ENCODE measurements around the gene NDUFAF8. TPM values are rescaled to one million over a fixed set of nuclear protein-coding genes. Genes with fewer than 3 reads are reported as not detected.
"Not testable (repeated sequence)": the region's sequence is repeated elsewhere in the genome, so short reads cannot be mapped to it uniquely, and the experiment has no call there.

The NDUFAF8 gene
- total RNA-seq, 1 donor from 2014 or later, result 71.9 TPM

DNA sequence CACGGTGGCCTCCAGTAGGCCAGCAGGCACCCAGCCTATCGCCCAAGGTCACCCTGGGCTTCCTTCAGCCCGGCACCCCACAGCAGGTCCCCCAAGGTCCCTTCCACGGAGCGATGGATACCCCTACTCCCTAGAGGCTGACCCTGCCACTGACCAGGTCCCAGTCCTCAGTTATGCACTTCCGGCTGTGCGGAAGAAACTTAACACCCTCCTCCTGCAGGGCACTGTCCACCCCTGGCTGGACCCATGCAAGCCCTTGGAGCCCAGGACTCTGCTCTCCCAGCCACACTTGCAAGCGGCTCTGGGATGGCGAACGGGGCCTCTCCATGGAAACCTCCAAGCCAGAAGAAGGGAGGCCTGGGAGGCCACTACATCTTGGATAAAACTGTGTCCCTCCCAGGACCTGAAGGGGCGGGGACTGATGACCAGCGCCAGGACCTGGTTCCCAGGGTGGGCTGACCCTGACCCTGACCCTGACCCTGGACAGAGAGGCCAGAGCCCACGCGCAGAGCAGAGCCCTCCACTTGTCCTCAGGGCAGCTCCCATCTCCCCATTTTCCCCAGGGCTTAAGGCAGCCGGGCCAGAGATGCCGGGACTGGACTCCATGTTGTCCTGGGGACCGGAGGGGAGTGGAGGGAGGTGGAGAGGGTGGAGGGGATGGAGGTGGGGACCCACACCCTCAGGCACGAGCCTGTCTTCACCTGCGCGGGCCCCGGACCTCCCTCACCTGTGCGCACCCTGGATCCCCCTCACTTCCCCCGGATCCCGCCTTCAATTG lies 17.1 kb upstream of the NDUFAF8 start:
- no peaks in the 10 kb centered on the region for H3K36me3 Mint-ChIP-seq (ENCODE audit: low read depth)
- H3K9me3 Mint-ChIP-seq, result no peaks in the 10 kb centered on the region

DNA sequence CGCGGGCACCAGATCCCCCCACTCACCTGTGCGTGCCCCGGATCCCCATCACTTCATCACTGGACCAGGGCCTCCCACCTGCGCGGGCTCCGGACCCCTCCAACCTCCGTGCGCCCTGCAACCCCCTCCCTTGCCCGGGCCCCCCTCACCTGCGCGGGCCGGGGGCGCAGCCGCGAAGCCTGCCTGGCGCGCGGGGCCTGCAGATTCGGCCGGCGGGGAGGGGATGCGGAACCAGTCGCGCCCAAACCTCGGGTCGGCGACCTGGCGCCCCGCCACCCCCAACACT lies 16.6 kb upstream of the NDUFAF8 start:
- H3K27ac Mint-ChIP-seq, result no peak overlapping the region
- no peaks in the 10 kb centered on the region for H3K9me3 Mint-ChIP-seq
- intact Hi-C loops (cut with micrococcal nuclease), result loop anchor here (10.0 kb wide), 1 partner anchor 188 kb away; the partner anchor contains the start of gene BAIAP2
- H3K4me1 Mint-ChIP-seq (ENCODE audit: low read depth), result peaks cover 15% of the 10 kb centered on the region
- DNase-seq (ENCODE audit: low spot score), result no peak
- no peaks in the 10 kb centered on the region for H3K27me3 Mint-ChIP-seq (ENCODE audit: insufficient read depth)
- H3K36me3 Mint-ChIP-seq (ENCODE audit: low read depth), result peaks cover 1% of the 10 kb centered on the region
- peak overlapping the region; percentile 79 for H3K4me3 Mint-ChIP-seq

More for the DNA sequence above, 17.1 kb upstream of the NDUFAF8 start:
- Mint-ChIP-seq H3K27me3 (ENCODE audit: insufficient read depth) (no peaks in the 10 kb centered on the region), H3K4me1 (ENCODE audit: low read depth) (peaks cover 13% of the 10 kb centered on the region), H3K27ac (no peak overlapping the region), H3K4me3 (peak overlapping the region; percentile 68)
- no peak for DNase-seq (ENCODE audit: low spot score)
- intact Hi-C loops (cut with micrococcal nuclease), result loop anchor here (10.0 kb wide), 1 partner anchor 187 kb away; the partner anchor contains the start of gene BAIAP2

DNA sequence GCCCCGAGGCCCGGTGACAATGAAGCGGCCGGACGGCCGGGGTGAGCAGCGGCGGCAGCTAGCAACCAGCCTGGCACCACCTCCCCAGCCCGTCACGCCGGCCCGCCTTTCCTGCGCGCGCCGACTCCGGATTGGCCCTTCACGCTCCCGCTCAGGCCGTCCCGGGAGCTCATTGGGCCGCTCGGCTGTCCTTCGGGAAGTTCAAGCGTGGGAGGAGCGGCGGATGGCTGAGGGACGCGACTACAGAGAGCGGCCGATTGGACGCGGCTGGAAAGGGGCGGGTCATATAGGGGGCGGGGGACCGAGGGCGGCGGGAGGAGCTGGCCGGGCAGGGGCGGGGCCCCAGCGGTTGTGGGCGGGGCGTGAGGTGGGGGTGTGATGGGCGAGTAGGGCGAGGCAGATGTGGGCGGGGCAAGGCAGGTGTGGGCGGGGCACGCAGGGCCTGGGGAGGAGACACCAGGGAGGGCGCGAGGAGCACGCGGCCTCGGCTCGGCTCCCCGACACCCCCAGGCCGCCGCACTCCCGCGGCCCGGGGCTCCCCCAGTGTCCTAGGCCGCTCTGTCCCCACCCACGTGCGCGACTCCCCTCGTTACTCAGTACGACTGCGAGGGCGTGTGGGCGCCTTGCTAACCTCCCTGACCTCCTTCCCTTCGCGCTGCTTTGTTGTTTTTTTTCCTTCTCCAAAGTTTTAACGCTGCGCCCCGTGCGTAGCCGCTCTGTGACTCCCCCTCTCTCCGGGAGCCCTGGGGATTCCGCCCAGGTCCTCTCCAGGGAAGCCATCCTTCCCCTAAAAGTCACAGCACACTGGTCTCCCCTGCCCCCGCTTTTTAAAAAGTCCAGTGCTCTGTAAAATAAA lies 16.0 kb upstream of the NDUFAF8 start, which contains the start of gene CEP131:
TSS of gene CEP131 (minus strand) at position 60 of the 856 bp plus-strand sequence. CDS start 2,909 bp downstream, outside the sequence.
- Mint-ChIP-seq H3K9me3 (no peaks in the 10 kb centered on the region), H3K27ac (peak within 1 kb of the TSS; percentile 80), H3K36me3 (ENCODE audit: low read depth) (peaks cover 5% of the 10 kb centered on the region), H3K27me3 (ENCODE audit: insufficient read depth) (no peaks in the 10 kb centered on the region), H3K4me1 (ENCODE audit: low read depth) (peaks cover 20% of the 10 kb centered on the region), H3K4me3 (peak within 1 kb of the TSS; percentile 79)
- intact Hi-C loops (cut with micrococcal nuclease), result loop anchor here (1.0 to 10.0 kb wide), 6 partner anchors 16 to 808 kb away; partner anchors contain the start of genes BAIAP2, ENDOV, NDUFAF8 and SLC38A10
- peak; percentile 98 for DNase-seq (ENCODE audit: low spot score)

DNA sequence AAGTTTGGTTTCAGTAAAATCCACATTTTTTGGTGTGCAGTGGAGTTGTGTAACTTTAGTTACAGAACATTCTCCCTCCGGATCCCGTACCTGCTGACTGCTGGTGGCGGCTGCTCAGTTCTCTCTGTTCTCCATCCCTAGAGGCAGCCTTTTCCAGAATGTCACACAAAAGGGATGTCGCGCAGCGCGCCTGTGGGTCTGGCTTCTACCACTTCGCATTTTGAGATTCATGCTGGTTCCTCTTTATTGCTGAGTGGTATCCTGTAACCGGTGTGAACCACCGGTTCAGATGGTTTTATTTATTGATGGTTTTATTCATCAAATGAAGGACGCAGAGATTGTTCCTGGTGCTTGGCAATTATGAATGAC lies 15.4 kb upstream of the NDUFAF8 start:
- intact Hi-C loops (cut with micrococcal nuclease), result loop anchor here (1.0 to 10.0 kb wide), 6 partner anchors 16 to 808 kb away; partner anchors contain the start of genes BAIAP2, ENDOV, NDUFAF8 and SLC38A10
- DNase-seq (ENCODE audit: low spot score), result no peak
- peaks cover 9% of the 10 kb centered on the region for H3K36me3 Mint-ChIP-seq (ENCODE audit: low read depth)
- H3K27me3 Mint-ChIP-seq (ENCODE audit: insufficient read depth), result no peaks in the 10 kb centered on the region
- no peaks in the 10 kb centered on the region for H3K9me3 Mint-ChIP-seq
- H3K27ac Mint-ChIP-seq, result peak overlapping the region; percentile 80
- peak overlapping the region; percentile 73 for H3K4me3 Mint-ChIP-seq
- H3K4me1 Mint-ChIP-seq (ENCODE audit: low read depth), result peaks cover 21% of the 10 kb centered on the region

DNA sequence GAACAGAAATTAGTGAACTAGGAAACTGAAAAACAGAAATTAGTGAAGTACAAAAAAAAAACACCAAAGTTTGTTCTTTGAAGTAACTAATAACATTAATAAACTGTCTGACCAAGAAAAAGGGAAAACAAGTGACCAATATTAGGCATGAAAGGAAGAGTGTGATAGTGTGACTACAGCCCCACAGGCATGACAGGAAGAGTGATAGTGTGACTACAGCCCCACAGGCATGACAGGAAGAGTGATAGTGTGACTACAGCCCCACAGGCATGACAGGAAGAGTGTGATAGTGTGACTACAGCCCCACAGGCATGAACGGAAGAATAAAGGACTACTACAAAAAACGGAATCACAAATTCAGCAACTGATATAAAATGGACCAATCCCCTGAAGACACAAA lies 11.5 kb upstream of the NDUFAF8 start:
- Mint-ChIP-seq H3K36me3 (ENCODE audit: low read depth) (peaks cover 19% of the 10 kb centered on the region), H3K4me1 (ENCODE audit: low read depth) (peaks cover 15% of the 10 kb centered on the region)
- not testable (repeated sequence) for H3K4me3 Mint-ChIP-seq; H3K27ac Mint-ChIP-seq; H3K9me3 Mint-ChIP-seq; DNase-seq (ENCODE audit: low spot score); H3K27me3 Mint-ChIP-seq (ENCODE audit: insufficient read depth)
- intact Hi-C loops (cut with micrococcal nuclease), result loop anchor here (10.0 kb wide), 1 partner anchor 193 kb away; the partner anchor contains the start of gene BAIAP2

DNA sequence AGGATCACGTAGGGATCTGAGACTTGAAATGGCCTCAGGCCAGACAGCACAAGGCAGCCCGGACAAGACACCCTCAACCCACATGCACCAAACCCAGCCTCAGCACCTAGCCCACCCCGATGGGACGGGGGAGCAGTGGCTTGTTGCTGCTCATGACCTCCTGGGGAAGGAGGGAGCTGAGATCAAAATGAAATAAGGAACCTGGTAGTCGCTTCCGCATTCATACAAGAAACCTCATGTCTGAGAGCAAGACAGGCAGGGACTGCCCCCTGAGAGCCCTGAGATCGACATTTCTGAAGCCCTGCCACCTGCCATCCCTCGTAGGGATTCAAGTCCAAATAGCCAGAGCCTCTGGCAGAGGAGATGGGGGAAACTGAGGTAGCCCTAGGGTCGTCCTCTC lies 10.7 kb upstream of the NDUFAF8 start:
- no peak overlapping the region for H3K27ac Mint-ChIP-seq
- no peaks in the 10 kb centered on the region for H3K27me3 Mint-ChIP-seq (ENCODE audit: insufficient read depth)
- H3K4me3 Mint-ChIP-seq, result no peak overlapping the region
- peaks cover 14% of the 10 kb centered on the region for H3K4me1 Mint-ChIP-seq (ENCODE audit: low read depth)
- intact Hi-C loops (cut with micrococcal nuclease), result loop anchor here (10.0 kb wide), 1 partner anchor 194 kb away; the partner anchor contains the start of gene BAIAP2
- H3K9me3 Mint-ChIP-seq, result no peaks in the 10 kb centered on the region
- no peak for DNase-seq (ENCODE audit: low spot score)
- peaks cover 19% of the 10 kb centered on the region for H3K36me3 Mint-ChIP-seq (ENCODE audit: low read depth)

DNA sequence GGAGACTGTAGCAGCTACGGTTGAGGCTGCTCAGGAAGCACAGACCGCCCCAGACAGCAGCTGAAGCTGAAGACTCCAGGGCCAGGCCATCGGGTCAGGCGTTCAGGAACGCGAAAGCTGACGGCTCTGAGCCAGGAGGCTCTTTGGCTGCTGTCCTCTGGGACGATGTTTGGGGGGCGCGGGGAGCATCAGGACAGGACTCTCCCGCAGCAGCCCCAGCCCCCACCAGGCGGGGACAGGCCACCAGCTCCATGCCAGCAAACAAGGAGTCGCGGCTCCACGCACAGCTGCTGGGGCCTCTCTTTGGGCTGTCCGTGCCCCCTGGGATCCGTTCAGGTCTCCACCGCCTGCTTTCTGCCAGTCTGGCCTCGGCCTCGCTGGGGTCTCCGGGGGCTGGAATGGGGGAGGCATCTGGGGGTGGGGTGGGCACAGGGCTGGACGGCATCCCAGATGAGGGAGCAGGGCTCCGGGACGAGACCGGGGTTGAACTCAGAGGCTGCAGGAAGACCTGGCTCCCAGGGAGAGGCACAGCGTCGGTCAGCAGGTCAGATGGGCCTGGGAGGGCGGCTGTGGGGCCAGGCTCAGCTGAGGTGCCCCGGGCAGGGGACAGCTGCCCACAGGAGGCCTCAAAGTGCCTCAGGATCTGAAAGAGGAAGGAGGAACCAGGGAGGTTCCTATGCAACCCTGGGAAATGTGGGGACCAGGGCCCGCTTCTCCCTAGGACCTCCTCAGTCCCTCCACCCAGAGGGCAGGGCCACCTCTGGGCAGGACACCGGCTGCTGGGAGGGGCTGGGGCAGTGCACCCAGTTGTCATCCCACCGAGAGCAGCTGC lies 10.1 kb upstream of the NDUFAF8 start:
- Mint-ChIP-seq H3K27ac (no peak overlapping the region), H3K36me3 (ENCODE audit: low read depth) (peaks cover 19% of the 10 kb centered on the region), H3K4me3 (no peak overlapping the region), H3K27me3 (ENCODE audit: insufficient read depth) (no peaks in the 10 kb centered on the region), H3K4me1 (ENCODE audit: low read depth) (peaks cover 8% of the 10 kb centered on the region), H3K9me3 (no peaks in the 10 kb centered on the region)
- no peak for DNase-seq (ENCODE audit: low spot score)
- intact Hi-C loops (cut with micrococcal nuclease), result loop anchor here (10.0 kb wide), 1 partner anchor 194 kb away; the partner anchor contains the start of gene BAIAP2

DNA sequence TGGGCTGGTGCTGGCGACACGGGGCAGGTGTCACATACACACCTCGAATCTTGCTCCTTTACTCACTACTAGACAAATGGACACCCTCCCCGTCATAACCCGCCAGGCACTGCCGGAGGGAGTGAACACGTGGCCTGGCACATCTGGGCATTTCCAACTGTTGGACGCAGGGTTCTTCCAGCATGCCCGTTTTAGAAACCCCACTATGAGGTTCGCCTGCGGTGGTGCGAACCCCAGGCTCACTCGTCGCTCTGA lies 9.5 kb upstream of the NDUFAF8 start:
- Mint-ChIP-seq H3K4me1 (ENCODE audit: low read depth) (peaks cover 8% of the 10 kb centered on the region), H3K27ac (peak overlapping the region; percentile 1), H3K36me3 (ENCODE audit: low read depth) (peaks cover 19% of the 10 kb centered on the region), H3K9me3 (no peaks in the 10 kb centered on the region), H3K4me3 (no peak overlapping the region), H3K27me3 (ENCODE audit: insufficient read depth) (no peaks in the 10 kb centered on the region)
- intact Hi-C loops (cut with micrococcal nuclease), result loop anchor here (10.0 kb wide), 1 partner anchor 195 kb away; the partner anchor contains the start of gene BAIAP2
- DNase-seq (ENCODE audit: low spot score), result no peak

DNA sequence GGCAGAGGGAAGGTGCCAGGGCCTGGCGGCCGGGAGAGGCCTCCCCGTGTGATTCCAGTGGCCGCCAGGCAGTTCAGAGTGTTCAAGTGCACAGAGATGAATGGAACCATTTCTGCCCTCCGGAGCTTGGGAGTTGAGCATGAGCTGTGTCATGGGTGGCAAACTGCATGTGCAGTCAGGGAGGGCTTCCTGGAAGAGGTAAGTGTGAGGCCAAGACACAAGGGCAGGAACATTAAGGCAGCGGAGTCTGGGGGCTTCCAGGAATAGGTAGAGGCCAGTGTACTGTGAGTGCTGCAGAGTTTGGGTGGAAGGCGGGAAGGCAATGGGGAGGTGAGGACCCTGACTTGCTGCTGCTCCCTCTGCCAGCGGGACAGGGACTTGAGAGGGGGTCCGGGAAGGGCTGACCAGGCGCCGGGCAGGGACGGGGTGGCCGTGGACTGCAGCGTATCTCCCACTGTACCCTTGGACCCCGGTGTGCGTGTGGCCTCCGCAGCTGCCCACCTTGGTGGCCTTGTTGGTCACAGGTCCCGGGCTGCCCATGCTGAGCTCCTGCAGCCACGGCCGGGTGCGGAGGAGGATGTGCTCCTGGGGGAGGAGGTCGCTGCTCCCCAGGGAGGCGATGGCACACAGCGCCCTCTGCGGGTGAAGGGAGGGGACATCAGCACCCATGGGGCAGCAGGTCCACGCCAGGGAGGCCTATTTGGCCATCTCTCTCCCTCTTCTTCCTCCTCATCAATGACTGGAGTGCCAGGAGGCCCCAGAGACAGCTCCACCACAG lies 8.9 kb upstream of the NDUFAF8 start:
- Mint-ChIP-seq H3K9me3 (no peaks in the 10 kb centered on the region), H3K27me3 (ENCODE audit: insufficient read depth) (no peaks in the 10 kb centered on the region), H3K4me3 (no peak overlapping the region), H3K36me3 (ENCODE audit: low read depth) (peaks cover 23% of the 10 kb centered on the region), H3K27ac (no peak overlapping the region), H3K4me1 (ENCODE audit: low read depth) (peaks cover 8% of the 10 kb centered on the region)
- intact Hi-C loops (cut with micrococcal nuclease), result no loop called here
- DNase-seq (ENCODE audit: low spot score), result no peak

DNA sequence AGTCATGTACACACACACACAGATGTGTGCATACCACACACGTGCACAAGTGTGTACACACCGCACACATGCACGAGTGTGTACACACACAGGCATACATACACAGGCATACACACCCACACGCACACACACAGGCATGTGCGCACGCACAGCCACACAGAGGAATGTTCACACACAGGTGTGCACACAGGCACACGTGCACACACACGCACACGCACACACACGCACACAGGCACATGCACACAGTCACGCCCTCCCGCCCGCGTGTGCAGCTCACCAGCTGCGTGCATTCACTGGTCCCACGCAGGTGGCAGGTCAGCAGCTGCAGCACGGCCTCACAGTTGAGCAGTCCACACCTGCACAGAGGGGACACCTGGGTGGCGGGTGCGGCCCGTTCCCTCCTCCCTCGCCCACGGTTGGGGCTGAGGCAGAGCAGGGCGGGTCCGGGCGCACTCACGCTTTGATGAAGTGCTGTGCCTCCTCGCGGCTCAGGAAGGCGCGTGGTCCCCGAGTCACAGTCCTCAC lies 7.9 kb upstream of the NDUFAF8 start:
- Mint-ChIP-seq H3K4me1 (ENCODE audit: low read depth) (peaks cover 8% of the 10 kb centered on the region), H3K9me3 (no peaks in the 10 kb centered on the region), H3K4me3 (no peak overlapping the region), H3K27ac (no peak overlapping the region), H3K36me3 (ENCODE audit: low read depth) (peaks cover 23% of the 10 kb centered on the region), H3K27me3 (ENCODE audit: insufficient read depth) (no peaks in the 10 kb centered on the region)
- no peak for DNase-seq (ENCODE audit: low spot score)
- intact Hi-C loops (cut with micrococcal nuclease), result no loop called here

DNA sequence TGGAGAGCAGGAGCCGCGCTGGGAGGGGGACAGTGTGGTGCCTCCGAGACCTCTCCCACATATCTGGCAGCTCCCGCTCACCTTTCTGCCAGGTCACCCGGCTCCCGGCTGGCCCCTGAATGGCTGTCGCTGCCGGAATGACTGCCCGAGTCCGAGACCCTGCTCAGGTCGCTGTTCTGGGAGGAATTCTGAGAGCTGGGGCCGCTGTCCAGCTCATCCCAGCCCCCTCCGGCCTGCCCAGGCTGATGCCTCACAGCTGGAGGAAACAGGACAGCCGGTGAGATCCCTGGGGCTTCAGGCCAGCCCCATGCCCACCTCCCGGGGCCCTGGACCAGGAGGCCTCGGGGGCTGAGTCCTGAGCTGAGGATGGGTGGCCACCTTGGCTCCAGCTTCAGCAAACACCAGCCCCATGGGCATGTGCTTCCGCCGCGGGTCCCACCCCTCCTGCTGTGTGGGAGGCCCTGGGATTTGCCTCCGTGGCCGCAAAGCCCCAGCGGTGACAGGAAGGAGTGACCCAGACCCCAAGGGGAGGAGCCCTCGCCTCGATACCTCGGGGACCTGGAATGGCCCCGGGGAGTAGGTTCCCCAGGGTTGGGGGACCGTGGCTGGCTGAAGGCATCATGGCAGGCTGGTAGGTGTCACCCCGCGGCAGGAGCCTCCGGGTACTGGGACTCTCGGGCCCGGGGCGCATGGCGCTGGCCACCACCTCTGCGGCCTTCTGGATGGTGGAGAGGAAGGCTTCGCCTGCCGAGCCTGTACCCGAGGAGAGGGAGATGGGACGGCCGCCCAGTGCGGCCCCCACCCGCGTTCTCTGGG lies 7.1 kb upstream of the NDUFAF8 start:
- H3K27ac Mint-ChIP-seq, result no peak overlapping the region
- peaks cover 9% of the 10 kb centered on the region for H3K4me1 Mint-ChIP-seq (ENCODE audit: low read depth)
- no peak overlapping the region for H3K4me3 Mint-ChIP-seq
- no peaks in the 10 kb centered on the region for H3K9me3 Mint-ChIP-seq
- intact Hi-C loops (cut with micrococcal nuclease), result no loop called here
- no peaks in the 10 kb centered on the region for H3K27me3 Mint-ChIP-seq (ENCODE audit: insufficient read depth)
- H3K36me3 Mint-ChIP-seq (ENCODE audit: low read depth), result peaks cover 23% of the 10 kb centered on the region
- DNase-seq (ENCODE audit: low spot score), result no peak
